Aorta (tissue), 5 donors: ENCODE measurements around the gene APOBR. TPM values are rescaled to one million over a fixed set of nuclear protein-coding genes. Genes with fewer than 3 reads are reported as not detected.
"Not testable (repeated sequence)": the region's sequence is repeated elsewhere in the genome, so short reads cannot be mapped to it uniquely, and the experiment has no call there.

Experiments used
- ATAC-seq: fragments of 200-7000 bp; cut with Tn5 transposase; one replicate; pipeline ENCODE4 v1.9.1; 2022; ENCODE audit warnings: moderate library complexity; ENCODE audit not compliant: low FRiP score
- DNase-seq, 2 donors: peaks; one replicate each; pipeline ENCODE4 v3.0.0-alpha.2; 2020
- H3K27ac ChIP-seq, 2 donors: one replicate each; pipeline ENCODE4 v1.5.1; 2013; ENCODE audit warnings: low read length in 2 of 2, mild to moderate bottlenecking in 2 of 2, moderate library complexity in 2 of 2, control low read depth in 1 of 2, inconsistent platforms in 1 of 2, low read depth in 1 of 2
- H3K27me3 ChIP-seq, 2 donors: one replicate each; pipeline ENCODE4 v1.6.1; 2013; ENCODE audit warnings: control low read depth in 1 of 2, low read length in 1 of 2, mild to moderate bottlenecking in 1 of 2, moderate library complexity in 1 of 2; ENCODE audit not compliant: insufficient read depth in 2 of 2, control insufficient read depth in 1 of 2
- H3K36me3 ChIP-seq, 2 donors: one replicate each; pipeline ENCODE4 v1.6.1; 2013; ENCODE audit warnings: control low read depth in 1 of 2, low read length in 1 of 2, mild to moderate bottlenecking in 1 of 2; ENCODE audit not compliant: insufficient read depth in 2 of 2, control insufficient read depth in 1 of 2
- H3K4me1 ChIP-seq, 2 donors: one replicate each; pipeline ENCODE4 v1.6.1; 2013; ENCODE audit warnings: low read length in 2 of 2, control low read depth in 1 of 2, mild to moderate bottlenecking in 1 of 2, moderate library complexity in 1 of 2; ENCODE audit not compliant: insufficient read depth in 2 of 2, control insufficient read depth in 1 of 2
- H3K4me3 ChIP-seq, 2 donors: one replicate each; pipeline ENCODE4 v1.5.1; 2013; ENCODE audit warnings: low read length in 2 of 2, control low read depth in 1 of 2, mild to moderate bottlenecking in 1 of 2
- H3K9me3 ChIP-seq: one replicate; pipeline ENCODE4 v1.6.1; 2013; ENCODE audit warnings: mild to moderate bottlenecking, low read length; ENCODE audit not compliant: control insufficient read depth
- WGBS, 2 donors: extraction: QIAGEN DNeasy Blood & Tissue Kit; methylation state at CpG; one replicate each; pipeline ENCODE4 v1.1.7; 2013; 5-methylcytosine and 5-hydroxymethylcytosine counted together
- intact Hi-C, 2 donors: fragments of 100-400 bp; cut with DNase I; formaldehyde crosslinking; loops; one replicate each; pipeline versions ENCODE4 v1.14.2 to v1.15.0; 2022
- polyA plus RNA-seq, 2 donors: library from polyadenylated mRNA; stranded (reverse); fragments of 200-250 nt; gene quantifications; one replicate each; pipeline ENCODE4 v1.2.3, GENCODE V29; 2013
- total RNA-seq, 2 donors: library from RNA; stranded (reverse); fragmentation: NEBNext Ultra II Directional; extraction: Animal tissue kit (Norgen Biotek cat#: 25700); gene quantifications; one replicate each; pipeline ENCODE4 v1.2.1, GENCODE V29; 2021
- donor health status: healthy with polysubstance abuse.
- donor health status: Bipolar disorder and iron deficiency.
- donor health status: DM: no; HTN: no; CAD: no.
- donor health status: DM: no; HTN: no; CAD: no.
- donor health status: DM: yes; HTN: yes; CAD: no.

APOBR gene
- total and polyA plus RNA-seq, 4 donors = 1.1 to 3.1 (median 2.6) TPM

DNA sequence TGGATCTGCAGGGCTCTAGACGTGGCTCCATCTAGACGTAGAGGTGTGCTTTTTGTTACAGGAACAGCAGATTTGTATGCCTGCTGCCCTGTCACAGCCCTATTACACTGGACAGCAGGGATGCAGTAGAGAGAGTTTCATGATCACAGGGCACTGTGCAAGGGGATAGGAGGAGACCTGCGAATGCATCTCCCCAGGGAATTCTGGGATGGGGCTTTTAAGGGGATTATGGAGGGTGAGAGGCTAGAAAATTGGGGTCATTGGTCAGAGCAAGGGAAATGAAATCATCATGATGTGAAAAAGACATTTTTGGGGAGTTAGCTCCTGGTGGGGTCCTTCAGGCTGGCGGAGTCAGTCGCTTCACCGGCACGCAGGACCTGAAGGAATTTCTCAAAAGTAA, 48.2 kb downstream of the APOBR start:
- Histone ChIP-seq H3K4me3 (no peak overlapping the region), H3K36me3 (no peaks in the 10 kb centered on the region), H3K9me3 (no peaks in the 10 kb centered on the region), H3K27ac (no peak overlapping the region), H3K4me1 (peaks cover 0 to 1% of the 10 kb centered on the region in 2 donors), H3K27me3 (no peaks in the 10 kb centered on the region)
- DNase-seq = no peak
- no peak for ATAC-seq
- intact Hi-C loops = no loop called here
- 81 to 86% methylated on average over 7 of the region's 7 CpGs for WGBS, 2 donors

DNA sequence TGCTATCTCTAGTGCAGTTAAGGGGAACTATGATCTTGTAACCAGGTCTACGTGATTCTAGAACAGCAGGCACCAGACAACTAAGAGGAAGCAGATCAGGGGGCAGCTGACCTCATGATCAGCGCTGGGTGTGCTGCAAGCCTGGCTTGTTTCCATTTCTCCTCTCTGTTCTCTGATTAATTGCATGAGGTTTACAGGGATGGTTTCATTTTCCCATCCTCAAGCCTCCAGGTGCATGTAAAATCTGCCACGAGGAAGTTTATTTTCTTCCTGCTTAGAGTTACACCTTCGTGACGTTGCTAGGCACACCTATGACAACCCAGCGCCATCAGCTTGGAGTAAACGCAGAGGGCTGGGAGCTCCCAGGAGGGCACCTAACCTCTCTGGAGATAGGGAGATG, 48.6 kb downstream of the APOBR start:
- Histone ChIP-seq H3K9me3 (no peaks in the 10 kb centered on the region), H3K4me3 (no peak overlapping the region), H3K4me1 (no peaks in the 10 kb centered on the region), H3K27ac (no peak overlapping the region), H3K36me3 (no peaks in the 10 kb centered on the region), H3K27me3 (no peaks in the 10 kb centered on the region)
- ATAC-seq = no peak
- WGBS, 2 donors = 80 to 84% methylated on average over 7 of the region's 7 CpGs
- intact Hi-C loops = no loop called here
- peak in 1 of 2 donors; percentile 83 for DNase-seq

DNA sequence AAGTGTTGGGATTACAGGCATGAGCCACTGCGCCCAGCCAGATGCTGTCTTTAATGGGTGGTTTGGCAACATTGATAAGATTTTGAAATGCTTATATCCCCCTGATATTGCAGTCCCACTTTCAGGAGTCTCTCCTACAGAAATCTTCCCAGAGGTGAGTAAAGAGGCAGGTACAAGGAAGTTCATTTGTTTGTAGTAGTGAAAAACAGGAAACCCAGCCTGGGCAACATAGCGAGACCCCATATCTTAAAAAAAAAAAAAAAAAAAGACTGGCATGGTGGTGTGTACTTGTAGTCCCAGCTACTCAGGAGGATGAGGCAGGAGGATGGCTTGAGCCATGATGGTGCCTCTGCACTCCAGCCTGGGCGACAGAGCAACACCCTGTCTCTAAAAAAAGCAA, 50.6 kb downstream of the APOBR start:
- no peaks in the 10 kb centered on the region for H3K27me3 ChIP-seq
- no peak for ATAC-seq
- H3K4me1 ChIP-seq = no peaks in the 10 kb centered on the region
- 80 to 81% methylated on average over 3 of the region's 3 CpGs for WGBS, 2 donors
- no peaks in the 10 kb centered on the region for H3K36me3 ChIP-seq
- no peak overlapping the region for H3K27ac ChIP-seq
- no peaks in the 10 kb centered on the region for H3K9me3 ChIP-seq
- no peak for DNase-seq
- intact Hi-C loops = no loop called here
- H3K4me3 ChIP-seq = no peak overlapping the region

DNA sequence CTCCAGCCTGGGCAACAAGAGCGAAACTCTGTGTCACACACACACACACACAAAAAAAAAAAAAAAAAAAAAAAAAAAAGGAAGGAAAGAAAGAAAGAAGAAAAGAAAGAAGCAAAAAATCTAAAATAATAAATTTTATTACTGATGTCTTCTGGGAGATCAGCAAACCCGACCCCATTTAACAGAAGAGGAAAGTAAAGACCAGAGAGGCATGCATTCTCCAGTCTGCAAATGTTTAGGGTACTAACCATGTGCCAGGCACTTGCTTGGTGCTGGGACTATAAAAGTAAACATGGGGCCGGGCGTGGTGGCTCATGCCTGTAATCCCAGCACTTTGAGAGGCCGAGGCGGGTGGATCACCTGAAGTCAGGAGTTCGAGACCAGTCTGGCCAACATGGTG, 51.5 kb downstream of the APOBR start:
- DNase-seq, H3K27me3 ChIP-seq, H3K9me3 ChIP-seq, H3K27ac ChIP-seq, intact Hi-C loops, H3K4me1 ChIP-seq, ATAC-seq, H3K4me3 ChIP-seq, H3K36me3 ChIP-seq: not testable (repeated sequence)
- WGBS, 2 donors = 90 to 95% methylated on average over 7 of the region's 7 CpGs

DNA sequence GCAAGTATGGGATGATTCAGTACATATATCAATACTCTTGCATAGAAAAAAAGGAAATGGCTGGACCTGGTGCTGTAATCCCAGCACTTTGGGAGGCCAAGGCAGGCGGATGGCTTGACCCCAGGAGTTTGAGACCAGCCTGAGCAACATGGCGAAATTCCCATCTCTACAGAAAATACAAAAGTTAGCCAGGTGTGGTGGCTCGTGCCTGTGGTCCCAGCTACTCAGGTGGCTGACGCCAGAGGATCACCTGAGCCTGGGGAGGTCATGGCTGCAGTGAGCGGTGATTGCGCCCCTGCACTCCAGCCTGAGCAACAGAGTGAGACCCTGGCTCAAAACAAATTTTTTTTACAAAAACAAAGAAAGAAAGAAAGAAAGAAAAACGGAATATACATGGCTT, 52.2 kb downstream of the APOBR start:
- no peak for DNase-seq
- Histone ChIP-seq H3K4me3 (no peak overlapping the region), H3K27me3 (no peaks in the 10 kb centered on the region), H3K27ac (no peak overlapping the region), H3K36me3 (no peaks in the 10 kb centered on the region), H3K4me1 (no peaks in the 10 kb centered on the region), H3K9me3 (no peaks in the 10 kb centered on the region)
- WGBS, 2 donors = 77 to 85% methylated on average over 7 of the region's 7 CpGs
- intact Hi-C loops = no loop called here
- ATAC-seq = no peak

DNA sequence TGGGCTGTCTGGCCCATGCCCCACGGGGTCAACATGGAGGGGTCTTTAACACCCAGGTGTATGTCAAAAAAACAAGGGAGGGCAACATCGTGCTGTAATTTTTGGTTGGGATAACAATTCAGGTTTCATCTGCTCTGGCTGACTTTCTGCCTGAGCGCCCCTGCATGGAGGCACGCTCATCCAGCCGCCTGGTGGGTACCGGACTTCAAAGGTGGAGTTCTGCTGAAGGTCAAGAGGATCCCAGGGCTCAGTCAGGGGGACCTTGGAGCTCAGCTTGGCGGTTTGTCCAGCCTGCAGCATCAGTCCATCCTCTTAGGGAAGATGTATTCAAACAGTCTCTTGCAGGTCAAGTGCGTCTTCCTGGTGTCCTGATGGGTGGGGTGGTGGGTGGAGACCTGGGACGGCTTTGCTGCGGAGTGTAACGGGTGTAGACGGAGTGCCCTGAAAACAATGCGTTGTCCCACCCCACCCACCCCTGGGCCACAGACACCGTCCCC, 53.9 kb downstream of the APOBR start:
- H3K9me3 ChIP-seq = no peaks in the 10 kb centered on the region
- H3K4me1 ChIP-seq = no peaks in the 10 kb centered on the region
- no peaks in the 10 kb centered on the region for H3K27me3 ChIP-seq
- ATAC-seq = no peak
- no peak overlapping the region for H3K27ac ChIP-seq
- no peak overlapping the region for H3K4me3 ChIP-seq
- 73 to 81% methylated on average over 14 of the region's 14 CpGs for WGBS, 2 donors
- intact Hi-C loops = no loop called here
- no peaks in the 10 kb centered on the region for H3K36me3 ChIP-seq
- DNase-seq = no peak

Other genes with a start within 250 kb of the APOBR start
- gene SBK1, start 202.1 kb upstream of the APOBR start, total RNA-seq = under 1 TPM; 0.16 to 0.33 TPM
- gene SBK1, start 202.1 kb upstream of the APOBR start, polyA plus RNA-seq = under 1 TPM in 1 of 2 donors, not detected in 1; 0.03 TPM
- 1 to 10 TPM; 2.3 to 3.3 TPM for gene NPIPB6, start 131.1 kb upstream of the APOBR start, total RNA-seq
- gene NPIPB6, start 131.1 kb upstream of the APOBR start, polyA plus RNA-seq = 1 to 10 TPM; 1.3 to 1.5 TPM
- 10 to 100 TPM; 62.6 to 88.0 TPM for gene EIF3CL, start 90.8 kb upstream of the APOBR start, total RNA-seq
- gene EIF3CL, start 90.8 kb upstream of the APOBR start, polyA plus RNA-seq = 10 to 100 TPM; 40.7 to 41.6 TPM
- gene NPIPB7, start 22.3 kb upstream of the APOBR start, total RNA-seq = under 1 TPM in 1 of 2 donors, not detected in 1; 0.29 TPM
- gene NPIPB7, start 22.3 kb upstream of the APOBR start, polyA plus RNA-seq = under 1 TPM in 1 of 2 donors, not detected in 1; 0.18 TPM
- gene CLN3, start 2.6 kb upstream of the APOBR start, total RNA-seq = 10 to 100 TPM; 15.6 to 27.2 TPM
- 10 to 100 TPM; 19.5 to 48.7 TPM for gene CLN3, start 2.6 kb upstream of the APOBR start, polyA plus RNA-seq
- gene IL27, start 12.2 kb downstream of the APOBR start, total RNA-seq = under 1 TPM in 1 of 2 donors, not detected in 1; 0.54 TPM
- gene IL27, start 12.2 kb downstream of the APOBR start, polyA plus RNA-seq = under 1 TPM in 1 of 2 donors, not detected in 1; 0.54 TPM
- gene NUPR1, start 44.3 kb downstream of the APOBR start, total RNA-seq = 100 to 1,000 TPM in 1 of 2 donors, 10 to 100 TPM in 1; 85.3 to 137 TPM
- 100 to 1,000 TPM in 1 of 2 donors, 10 to 100 TPM in 1; 85.0 to 148 TPM for gene NUPR1, start 44.3 kb downstream of the APOBR start, polyA plus RNA-seq
- 10 to 100 TPM; 19.7 to 20.7 TPM for gene SGF29, start 59.3 kb downstream of the APOBR start, total RNA-seq
- gene SGF29, start 59.3 kb downstream of the APOBR start, polyA plus RNA-seq = 10 to 100 TPM; 17.4 to 41.6 TPM
- gene SULT1A2, start 102.4 kb downstream of the APOBR start, total RNA-seq = 1 to 10 TPM in 1 of 2 donors, under 1 TPM in 1; 0.81 to 1.8 TPM
- 1 to 10 TPM in 1 of 2 donors, not detected in 1; 9.8 TPM for gene SULT1A2, start 102.4 kb downstream of the APOBR start, polyA plus RNA-seq
- 10 to 100 TPM in 1 of 2 donors, 1 to 10 TPM in 1; 6.7 to 29.8 TPM for gene SULT1A1, start 115.4 kb downstream of the APOBR start, total RNA-seq
- gene SULT1A1, start 115.4 kb downstream of the APOBR start, polyA plus RNA-seq = 10 to 100 TPM in 1 of 2 donors, 1 to 10 TPM in 1; 5.0 to 43.8 TPM
- gene NPIPB8, start 143.4 kb downstream of the APOBR start, total RNA-seq = 1 to 10 TPM; 2.6 to 8.6 TPM
- not detected for gene NPIPB8, start 143.4 kb downstream of the APOBR start, polyA plus RNA-seq
- 100 to 1,000 TPM; 338 to 374 TPM for gene EIF3C, start 216.8 kb downstream of the APOBR start, total RNA-seq
- 100 to 1,000 TPM; 246 to 547 TPM for gene EIF3C, start 216.8 kb downstream of the APOBR start, polyA plus RNA-seq